Glomerular endothelial cell (primary cell): ENCODE results near the gene PARD6A. TPM values are rescaled to one million over a fixed set of nuclear protein-coding genes. Genes with fewer than 3 reads are reported as not detected.

ENCODE experiments used
- DNase-seq: peaks from one replicate; pipeline ENCODE4 v3.0.0-alpha.2; 2011; ENCODE audit warnings: low read depth, low spot score; ENCODE audit errors: extremely low read depth
- total RNA-seq: library from RNA; depleted of rRNA; stranded (reverse); fragments of >200 nt; gene quantifications from 2 replicates; pipeline ENCODE4 v1.2.3, GENCODE V29; 2015

Gene PARD6A
- total RNA-seq, 1 donor from 2014 or later, result 0.82 TPM

- DNase-seq, result no peak
Measured at GRCh38 chr16:67666032-67666551, 5.3 kb downstream of the PARD6A start.

- DNase-seq, result no peak
Measured at GRCh38 chr16:67666559-67667452, 6.0 kb downstream of the PARD6A start, which contains the start of the genes C16orf86 and ENKD1. Gene C16orf86, plus strand, starts transcription at chr16:67666814. Its CDS starts 157 bp downstream, at chr16:67666971. Gene ENKD1, minus strand, starts transcription at chr16:67666750. Its CDS starts 308 bp downstream, at chr16:67666442.

- DNase-seq, result no peak
Measured at GRCh38 chr16:67667453-67667816, 6.7 kb downstream of the PARD6A start.

GRCh38 chr16:67667817-67668494 lies 7.2 kb downstream of the PARD6A start:
- DNase-seq, result peak; percentile 77

- DNase-seq, result no peak
Measured at GRCh38 chr16:67668495-67669157, 7.9 kb downstream of the PARD6A start.

GRCh38 chr16:67669499-67670101 lies 8.8 kb downstream of the PARD6A start:
- no peak for DNase-seq

- DNase-seq, result no peak
Measured at GRCh38 chr16:67672306-67672705, 11.5 kb downstream of the PARD6A start.

- no peak for DNase-seq
Measured at GRCh38 chr16:67672739-67673662, 12.2 kb downstream of the PARD6A start.

- DNase-seq, result peak; percentile 85
Measured at GRCh38 chr16:67673712-67674580, 13.2 kb downstream of the PARD6A start.

- no peak for DNase-seq
Measured at GRCh38 chr16:67674851-67675578, 14.3 kb downstream of the PARD6A start.

- no peak for DNase-seq
Measured at GRCh38 chr16:67675579-67675935, 14.8 kb downstream of the PARD6A start.

GRCh38 chr16:67675999-67676398 lies 15.2 kb downstream of the PARD6A start:
- no peak for DNase-seq

- no peak for DNase-seq
Measured at GRCh38 chr16:67676516-67676915, 15.8 kb downstream of the PARD6A start.

- no peak for DNase-seq
Measured at GRCh38 chr16:67676939-67677338, 16.2 kb downstream of the PARD6A start.

- no peak for DNase-seq
Measured at GRCh38 chr16:67677712-67678111, 17.0 kb downstream of the PARD6A start.

GRCh38 chr16:67678354-67679023 lies 17.7 kb downstream of the PARD6A start:
- DNase-seq, result no peak
